SK-N-SH (cell line): ENCODE results near the gene ZNF764.

Experiments used
- CTCF ChIP-seq: fragments of 200-600 bp; sonication (generic); IDR thresholded peaks from 2 replicates; pipeline ENCODE4 v1.6.1; 2017; ENCODE audit warnings: antibody characterized with exemption, mild to moderate bottlenecking, moderate library complexity
- ELF1 ChIP-seq: IDR thresholded peaks from 2 replicates; pipeline ENCODE4 v1.4.0; 2012
- EP300 ChIP-seq, 2 experiments: IDR thresholded peaks; 2 replicates each; pipeline versions ENCODE4 v1.4.0 to v1.6.1; 2012; ENCODE audit warnings: borderline replicate concordance in 1 of 2, low read depth in 1 of 2, low read length in 1 of 2
- FOSL2 ChIP-seq: IDR thresholded peaks from 2 replicates; pipeline ENCODE4 v1.4.0; 2012; ENCODE audit warnings: low read depth, mild to moderate bottlenecking, moderate library complexity, borderline replicate concordance
- FOXJ3 ChIP-seq: sonication (generic); formaldehyde crosslinking; IDR thresholded peaks from 2 replicates; pipeline ENCODE4 v1.5.1; 2020; ENCODE audit warnings: mild to moderate bottlenecking, missing genetic modification reagents
- JUND ChIP-seq: IDR thresholded peaks from 2 replicates; pipeline ENCODE4 v1.4.0; 2012
- MAX ChIP-seq: IDR thresholded peaks from 2 replicates; pipeline ENCODE4 v1.4.0; 2012; ENCODE audit warnings: low read depth

GRCh38 chr16:30562021-30562420 lies 3.8 kb upstream of the ZNF764 start:
- TF ChIP-seq EP300 (IDR thresholded peaks at IDR 0.05; ENCODE audit: borderline replicate concordance in 1 of 2, low read depth in 1 of 2, low read length in 1 of 2), result no peak
- no peak for TF ChIP-seq CTCF
- TF ChIP-seq ELF1, result no peak
- no peak for TF ChIP-seq MAX
- no peak for TF ChIP-seq FOSL2
- no peak for TF ChIP-seq JUND
- TF ChIP-seq FOXJ3 (CRISPR knock-in tag), result no peak
